ENCODE data around the gene MTIF3. TPM values are rescaled to one million over a fixed set of nuclear protein-coding genes. Genes with fewer than 3 reads are reported as not detected.
"Not testable (repeated sequence)": the region's sequence is repeated elsewhere in the genome, so short reads cannot be mapped to it uniquely, and the experiment has no call there.

Gene MTIF3
- total RNA-seq, 4 donors from 2014 or later: 48.5 to 81.7 (median 73.9) TPM

- no peak for ATAC-seq (ENCODE audit: low FRiP score)
- TF ChIP-seq CTCF (IDR thresholded peaks at IDR 0.05): no peak
- DNase-seq (ENCODE audit: low spot score): no peak
These were observed 45.7 kb downstream of the MTIF3 start for GRCh38 chr13:27404680-27405079.

- DNase-seq (ENCODE audit: low spot score) (no peak), ATAC-seq (ENCODE audit: low FRiP score) (no peak)
- TF ChIP-seq CTCF (IDR thresholded peaks at IDR 0.05): no peak
These were observed 46.5 kb downstream of the MTIF3 start for GRCh38 chr13:27403727-27404385.

GRCh38 chr13:27403203-27403678 lies 47.1 kb downstream of the MTIF3 start:
- TF ChIP-seq CTCF (IDR thresholded peaks at IDR 0.05): no peak
- no peak for DNase-seq (ENCODE audit: low spot score)
- ATAC-seq (ENCODE audit: low FRiP score): peak; percentile 90

GRCh38 chr13:27401210-27401609 lies 49.2 kb downstream of the MTIF3 start:
- no peak for TF ChIP-seq CTCF (IDR thresholded peaks at IDR 0.05)
- ATAC-seq (ENCODE audit: low FRiP score) (no peak), DNase-seq (ENCODE audit: low spot score) (no peak)

- ATAC-seq (ENCODE audit: low FRiP score); DNase-seq (ENCODE audit: low spot score): not testable (repeated sequence)
These were observed 50.0 kb downstream of the MTIF3 start for GRCh38 chr13:27400405-27400804.

GRCh38 chr13:27398360-27398759 lies 52.0 kb downstream of the MTIF3 start:
- TF ChIP-seq CTCF (IDR thresholded peaks at IDR 0.05): no peak
- no peak for DNase-seq (ENCODE audit: low spot score)
- ATAC-seq (ENCODE audit: low FRiP score): no peak

- no peak for DNase-seq (ENCODE audit: low spot score)
- TF ChIP-seq CTCF (IDR thresholded peaks at IDR 0.05): no peak
- ATAC-seq (ENCODE audit: low FRiP score): no peak
These were observed 54.0 kb downstream of the MTIF3 start for GRCh38 chr13:27396252-27396846.

Measured in omental fat pad (tissue), 4 donors.